Body of pancreas (tissue), 4 donors: ENCODE data around the gene CEP95.

Experiments used
- CTCF ChIP-seq, 7 experiments: fragments of 450-650 bp in 4 of 7; fragments of 200-600 bp in 3 of 7; sonication (generic) in 3 of 7; IDR thresholded peaks; one replicate each; pipeline ENCODE4 v1.5.1; 2016 to 2019; ENCODE audit warnings: antibody characterized with exemption in 7 of 7
- POLR2A ChIP-seq, 3 donors: fragments of 450-650 bp; IDR thresholded peaks; one replicate each; pipeline ENCODE4 v1.6.1; 2016; ENCODE audit warnings: antibody characterized with exemption in 3 of 3, mild to moderate bottlenecking in 2 of 3

- TF ChIP-seq CTCF (IDR thresholded peaks at IDR 0.05), result no peak
- TF ChIP-seq POLR2A (IDR thresholded peaks at IDR 0.05), result no peak
These were observed 45.0 kb upstream of the CEP95 start for GRCh38 chr17:64461788-64462187.
